Activated B cell treated with CpG ODN at 0.5 μM for 24 hours (primary cell): ENCODE results near the gene DDX25. TPM values are rescaled to one million over a fixed set of nuclear protein-coding genes. Genes with fewer than 3 reads are reported as not detected.
A peak's percentile ranks its signal among the peaks of the same experiment; 100 is the strongest.

ENCODE experiments used
- ATAC-seq: fragments of 200-7000 bp; cut with Tn5 transposase; one replicate; pipeline ENCODE4 v1.10.0; 2021; ENCODE audit warnings: low read depth, mild to moderate bottlenecking, moderate library complexity
- CTCF ChIA-PET: fragments of 350-600 bp; sonication (Branson Sonifier 250); formaldehyde crosslinking; loops from one replicate; lab custom pipeline; 2021; ENCODE audit warnings: antibody characterized with exemption; lab: Charles Lee
- POLR2A ChIA-PET: fragments of 350-600 bp; sonication (Branson Sonifier 250); formaldehyde crosslinking; loops from one replicate; lab custom pipeline; 2021; ENCODE audit warnings: antibody characterized with exemption; lab: Charles Lee
- DNase-seq: peaks from one replicate; pipeline ENCODE4 v3.0.0; 2022
- H3K27ac Mint-ChIP-seq: one replicate; pipeline ENCODE4 v1.8.0; 2020; ENCODE audit warnings: mixed read lengths
- H3K27me3 Mint-ChIP-seq: one replicate; pipeline ENCODE4 v1.8.0; 2021; ENCODE audit warnings: mixed read lengths
- H3K36me3 Mint-ChIP-seq: one replicate; pipeline ENCODE4 v1.8.0; 2021; ENCODE audit warnings: low read depth, mixed read lengths
- H3K4me1 Mint-ChIP-seq: one replicate; pipeline ENCODE4 v1.8.0; 2021; ENCODE audit warnings: mixed read lengths
- H3K4me3 Mint-ChIP-seq: one replicate; pipeline ENCODE4 v1.8.0; 2020; ENCODE audit warnings: mild to moderate bottlenecking, mixed read lengths
- H3K9me3 Mint-ChIP-seq: one replicate; pipeline ENCODE4 v1.8.0; 2020; ENCODE audit warnings: mixed read lengths
- intact Hi-C: fragments of 100-400 bp; cut with micrococcal nuclease; formaldehyde crosslinking; loops from one replicate; pipeline ENCODE4 v1.15.1; 2024
- total RNA-seq: library from RNA; stranded (reverse); gene quantifications from 2 replicates; pipeline ENCODE4 v1.2.3, GENCODE V29; 2022
- TF ChIP-seq, protein P1 (sequence below): fragments of 200-600 bp; IDR thresholded peaks from one replicate; pipeline ENCODE4 v1.8.0; 2022; ENCODE audit warnings: antibody characterized with exemption, mild to moderate bottlenecking

Gene DDX25
- total RNA-seq, 1 donor from 2014 or later = not detected

- ChIA-PET POLR2A (no interaction called here), CTCF (interaction anchor here (0.8 to 2.2 kb wide), 2 partner anchors 18 to 273 kb away, joined by 3 to 7 read pairs; partner anchors contain the start of gene PUS3)
- TF ChIP-seq, protein P1, sequence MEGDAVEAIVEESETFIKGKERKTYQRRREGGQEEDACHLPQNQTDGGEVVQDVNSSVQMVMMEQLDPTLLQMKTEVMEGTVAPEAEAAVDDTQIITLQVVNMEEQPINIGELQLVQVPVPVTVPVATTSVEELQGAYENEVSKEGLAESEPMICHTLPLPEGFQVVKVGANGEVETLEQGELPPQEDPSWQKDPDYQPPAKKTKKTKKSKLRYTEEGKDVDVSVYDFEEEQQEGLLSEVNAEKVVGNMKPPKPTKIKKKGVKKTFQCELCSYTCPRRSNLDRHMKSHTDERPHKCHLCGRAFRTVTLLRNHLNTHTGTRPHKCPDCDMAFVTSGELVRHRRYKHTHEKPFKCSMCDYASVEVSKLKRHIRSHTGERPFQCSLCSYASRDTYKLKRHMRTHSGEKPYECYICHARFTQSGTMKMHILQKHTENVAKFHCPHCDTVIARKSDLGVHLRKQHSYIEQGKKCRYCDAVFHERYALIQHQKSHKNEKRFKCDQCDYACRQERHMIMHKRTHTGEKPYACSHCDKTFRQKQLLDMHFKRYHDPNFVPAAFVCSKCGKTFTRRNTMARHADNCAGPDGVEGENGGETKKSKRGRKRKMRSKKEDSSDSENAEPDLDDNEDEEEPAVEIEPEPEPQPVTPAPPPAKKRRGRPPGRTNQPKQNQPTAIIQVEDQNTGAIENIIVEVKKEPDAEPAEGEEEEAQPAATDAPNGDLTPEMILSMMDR = no peak
- Mint-ChIP-seq H3K27ac (no peak overlapping the region), H3K9me3 (no peaks in the 10 kb centered on the region), H3K4me3 (no peak overlapping the region), H3K27me3 (peaks cover 12% of the 10 kb centered on the region), H3K36me3 (no peaks in the 10 kb centered on the region), H3K4me1 (no peaks in the 10 kb centered on the region)
- intact Hi-C loops = loop anchor here (10.0 kb wide), 1 partner anchor 1424 kb away; no protein-coding TSS in a partner anchor
- DNase-seq (no peak), ATAC-seq (no peak)
Measured at GRCh38 chr11:125921042-125921441, 16.7 kb downstream of the DDX25 start.

- Mint-ChIP-seq H3K27me3 (peaks cover 15% of the 10 kb centered on the region), H3K4me3 (no peak overlapping the region), H3K4me1 (no peaks in the 10 kb centered on the region), H3K9me3 (no peaks in the 10 kb centered on the region), H3K36me3 (no peaks in the 10 kb centered on the region), H3K27ac (no peak overlapping the region)
- intact Hi-C loops = loop anchor here (10.0 kb wide), 1 partner anchor 1423 kb away; no protein-coding TSS in a partner anchor
- TF ChIP-seq, protein P1 = no peak
- DNase-seq = no peak
- no peak for ATAC-seq
- ChIA-PET CTCF (interaction anchor here (2.2 kb wide), 1 partner anchor 272 kb away, joined by 7 read pairs; no protein-coding TSS in a partner anchor), POLR2A (no interaction called here)
Measured at GRCh38 chr11:125922156-125922555, 17.8 kb downstream of the DDX25 start.

DNA sequence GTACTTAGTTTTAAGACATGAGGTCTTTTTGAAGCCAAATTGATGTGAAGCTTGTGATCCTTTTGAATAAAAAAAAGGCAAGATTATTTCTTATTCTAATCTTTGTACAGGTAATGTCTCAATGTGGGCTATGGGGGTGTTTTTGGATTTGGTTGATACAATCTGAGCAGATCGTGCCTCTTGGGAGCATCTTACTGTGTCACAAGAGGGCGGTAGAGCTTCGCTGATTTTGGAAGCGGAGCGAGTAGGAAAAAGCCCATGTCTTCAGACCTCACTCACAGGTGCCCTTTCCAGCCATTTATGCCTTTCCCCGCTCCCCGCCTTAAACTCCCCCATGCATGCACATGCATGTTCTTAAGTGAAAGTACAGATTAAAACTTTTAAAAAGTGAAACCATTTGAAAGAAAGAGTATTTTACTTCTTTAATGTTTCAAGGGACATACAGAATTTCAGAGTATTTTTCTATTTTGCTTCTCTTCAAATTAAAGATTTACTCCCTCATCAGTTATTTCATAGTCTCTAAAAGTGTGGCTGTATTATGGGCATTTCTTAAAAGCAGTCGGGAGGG, 18.8 kb downstream of the DDX25 start:
- intact Hi-C loops = loop anchor here (1.0 to 10.0 kb wide), 3 partner anchors 271 to 1422 kb away; no protein-coding TSS in a partner anchor
- ATAC-seq (no peak), DNase-seq (no peak)
- Mint-ChIP-seq H3K4me3 (no peak overlapping the region), H3K4me1 (no peaks in the 10 kb centered on the region), H3K27me3 (peaks cover 15% of the 10 kb centered on the region), H3K36me3 (no peaks in the 10 kb centered on the region), H3K9me3 (no peaks in the 10 kb centered on the region), H3K27ac (no peak overlapping the region)
- POLR2A ChIA-PET = interaction anchor here (0.7 kb wide), 1 partner anchor 21 kb away, joined by 3 read pairs; no protein-coding TSS in a partner anchor
- CTCF ChIA-PET = interaction anchor here (0.6 to 2.2 kb wide), 3 partner anchors 271 to 557 kb away, joined by 3 to 9 read pairs (median 7); no protein-coding TSS in a partner anchor
- TF ChIP-seq, protein P1 = peak; percentile 21

GRCh38 chr11:125923633-125924032, 19.3 kb downstream of the DDX25 start:
- no peaks in the 10 kb centered on the region for H3K4me1 Mint-ChIP-seq
- no peak overlapping the region for H3K4me3 Mint-ChIP-seq
- DNase-seq (no peak), ATAC-seq (no peak)
- H3K36me3 Mint-ChIP-seq = no peaks in the 10 kb centered on the region
- peaks cover 13% of the 10 kb centered on the region for H3K27me3 Mint-ChIP-seq
- TF ChIP-seq, protein P1 = no peak
- ChIA-PET CTCF (interaction anchor here (0.6 to 2.1 kb wide), 2 partner anchors 270 to 557 kb away, joined by 3 to 9 read pairs; no protein-coding TSS in a partner anchor), POLR2A (interaction anchor here (0.7 kb wide), 1 partner anchor 21 kb away, joined by 3 read pairs; no protein-coding TSS in a partner anchor)
- H3K9me3 Mint-ChIP-seq = no peaks in the 10 kb centered on the region
- H3K27ac Mint-ChIP-seq = no peak overlapping the region
- intact Hi-C loops = loop anchor here (1.0 to 10.0 kb wide), 3 partner anchors 271 to 1421 kb away; no protein-coding TSS in a partner anchor

DNA sequence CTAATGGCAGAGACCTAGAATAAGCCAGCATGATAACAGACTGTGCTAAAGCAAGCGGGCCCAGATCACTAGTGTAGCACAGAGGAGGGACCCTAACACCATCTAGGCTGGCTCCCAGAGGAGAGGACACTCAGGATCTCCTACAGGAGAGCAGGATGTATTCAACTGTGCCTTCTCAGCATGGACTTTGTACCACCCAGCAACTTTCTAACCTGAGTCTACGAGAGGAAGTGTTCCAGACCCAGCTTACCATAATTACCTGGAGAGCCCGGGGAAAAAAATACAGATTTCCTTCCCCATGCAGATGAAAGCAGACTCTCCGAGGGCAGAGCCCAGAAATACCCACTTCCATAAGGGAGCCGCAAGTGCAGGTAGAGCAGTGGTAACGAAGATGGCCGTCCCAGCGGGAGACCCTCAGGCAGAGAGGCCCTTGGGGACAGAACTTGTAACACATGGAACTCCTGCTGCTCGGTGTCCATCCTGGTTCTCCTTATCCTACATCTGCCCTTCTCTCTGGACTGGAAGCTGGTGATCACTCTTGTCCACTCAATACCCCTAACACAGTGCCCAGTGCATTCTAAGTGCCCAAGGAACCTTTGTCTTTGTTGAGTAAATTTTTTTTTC, 20.2 kb downstream of the DDX25 start:
- intact Hi-C loops = loop anchor here (10.0 kb wide), 1 partner anchor 1420 kb away; no protein-coding TSS in a partner anchor
- TF ChIP-seq, protein P1 = no peak
- H3K27ac Mint-ChIP-seq = no peak overlapping the region
- DNase-seq (no peak), ATAC-seq (no peak)
- ChIA-PET CTCF (interaction anchor here (0.9 to 2.1 kb wide), 3 partner anchors 19 to 556 kb away, joined by 3 to 9 read pairs (median 4); no protein-coding TSS in a partner anchor), POLR2A (no interaction called here)
- H3K9me3 Mint-ChIP-seq = no peaks in the 10 kb centered on the region
- H3K4me3 Mint-ChIP-seq = no peak overlapping the region
- H3K4me1 Mint-ChIP-seq = no peaks in the 10 kb centered on the region
- peaks cover 14% of the 10 kb centered on the region for H3K27me3 Mint-ChIP-seq
- no peaks in the 10 kb centered on the region for H3K36me3 Mint-ChIP-seq
